CD4-positive, alpha-beta T cell (primary cell): ENCODE results near the gene PODN. TPM values are rescaled to one million over a fixed set of nuclear protein-coding genes. Genes with fewer than 3 reads are reported as not detected.

Experiments used
- ATAC-seq: fragments of 200-7000 bp; cut with Tn5 transposase; one replicate; pipeline ENCODE4 v1.10.0; 2022; ENCODE audit warnings: mild to moderate bottlenecking; ENCODE audit not compliant: poor library complexity
- CTCF ChIA-PET: fragments of 350-600 bp; sonication (Branson Sonifier 250); formaldehyde crosslinking; loops from one replicate; lab custom pipeline; 2021; ENCODE audit warnings: antibody characterized with exemption, inconsistent platforms; lab: Charles Lee
- POLR2A ChIA-PET: fragments of 350-600 bp; sonication (Branson Sonifier 250); formaldehyde crosslinking; loops from one replicate; lab custom pipeline; 2021; ENCODE audit warnings: antibody characterized with exemption, inconsistent platforms; lab: Charles Lee
- DNase-seq, 14 experiments: peaks; one replicate each; pipeline ENCODE4 v3.0.0-alpha.2; 2013 to 2020; ENCODE audit warnings: mixed read lengths in 2 of 14
- H3K27ac ChIP-seq, 2 donors: one replicate each; pipeline versions ENCODE4 v1.5.1 to v1.7.0; 2013; ENCODE audit warnings: low read length in 2 of 2, low read depth in 1 of 2, mild to moderate bottlenecking in 1 of 2
- H3K27me3 ChIP-seq, 2 experiments: 1 replicate in 1 of 2; 2 replicates in 1 of 2; pipeline versions ENCODE4 v1.6.1 to v1.7.0; 2013; ENCODE audit warnings: low read length in 2 of 2, control low read depth in 1 of 2, mild to moderate bottlenecking in 1 of 2, moderate library complexity in 1 of 2; ENCODE audit not compliant: insufficient read depth in 2 of 2, control insufficient read depth in 1 of 2
- H3K36me3 ChIP-seq: one replicate; pipeline ENCODE4 v1.6.1; 2013; ENCODE audit warnings: low read length, control low read depth; ENCODE audit not compliant: insufficient read depth
- H3K4me1 ChIP-seq: one replicate; pipeline ENCODE4 v1.6.1; 2013; ENCODE audit warnings: low read length, control low read depth; ENCODE audit not compliant: insufficient read depth
- H3K4me3 ChIP-seq: one replicate; pipeline ENCODE4 v1.5.1; 2013; ENCODE audit warnings: mild to moderate bottlenecking, low read length, moderate library complexity
- H3K9me3 ChIP-seq, 2 experiments: 1 replicate in 1 of 2; 2 replicates in 1 of 2; pipeline versions ENCODE4 v1.6.1 to v1.7.0; 2013; ENCODE audit warnings: low read length in 2 of 2, mild to moderate bottlenecking in 2 of 2, control low read depth in 1 of 2, moderate library complexity in 1 of 2; ENCODE audit not compliant: control insufficient read depth in 1 of 2, insufficient read depth in 1 of 2
- H3K27ac Mint-ChIP-seq: one replicate; pipeline ENCODE4 v1.8.0; 2020; ENCODE audit warnings: mixed read lengths
- H3K27me3 Mint-ChIP-seq: one replicate; pipeline ENCODE4 v1.8.0; 2021; ENCODE audit warnings: mixed read lengths
- H3K36me3 Mint-ChIP-seq: one replicate; pipeline ENCODE4 v1.8.0; 2021; ENCODE audit warnings: low read depth, mixed read lengths
- H3K4me1 Mint-ChIP-seq: one replicate; pipeline ENCODE4 v1.8.0; 2021; ENCODE audit warnings: low read depth, mixed read lengths
- H3K4me3 Mint-ChIP-seq: one replicate; pipeline ENCODE4 v1.8.0; 2020; ENCODE audit warnings: mild to moderate bottlenecking, mixed read lengths
- H3K9me3 Mint-ChIP-seq: one replicate; pipeline ENCODE4 v1.8.0; 2020; ENCODE audit warnings: mixed read lengths
- CTCF ChIP-seq: fragments of 200-600 bp; IDR thresholded peaks from one replicate; pipeline ENCODE4 v1.8.0; 2022; ENCODE audit warnings: antibody characterized with exemption, mild to moderate bottlenecking
- intact Hi-C, 2 experiments: fragments of 100-400 bp; cut with DNase I in 1 of 2; cut with micrococcal nuclease in 1 of 2; formaldehyde crosslinking; loops; one replicate each; pipeline versions ENCODE4 v1.15.1 to v1.9.0; 2023 to 2025; cut with DNase I, micrococcal nuclease
- total RNA-seq, 174 experiments: library from RNA in 2 of 174; stranded (reverse) in 2 of 174; gene quantifications; one replicate each; pipeline ENCODE4 v1.2.3 and lab custom pipeline; 2021 to 2026

PODN gene
- total RNA-seq, 2 experiments from 2014 or later, result not detected

- Histone ChIP-seq H3K9me3 (peaks cover 0 to 14% of the 10 kb centered on the region in 2 experiments), H3K27me3 (peaks cover 32 to 46% of the 10 kb centered on the region in 2 experiments), H3K4me1 (peaks cover 20% of the 10 kb centered on the region), H3K27ac (no peak overlapping the region), H3K36me3 (no peaks in the 10 kb centered on the region), H3K4me3 (no peak overlapping the region)
- H3K9me3 Mint-ChIP-seq, result no peaks in the 10 kb centered on the region
- DNase-seq (peak in 1 of 14 experiments; percentile 19), ATAC-seq (no peak)
- peaks cover 36% of the 10 kb centered on the region for H3K27me3 Mint-ChIP-seq
- no peak overlapping the region for H3K27ac Mint-ChIP-seq
- no peak for TF ChIP-seq CTCF
- H3K4me1 Mint-ChIP-seq, result peaks cover 17% of the 10 kb centered on the region
- intact Hi-C loops, result no loop called here
- H3K36me3 Mint-ChIP-seq, result no peaks in the 10 kb centered on the region
- no peak overlapping the region for H3K4me3 Mint-ChIP-seq
- POLR2A ChIA-PET, result no interaction called here
- CTCF ChIA-PET, result no interaction called here
Observed at GRCh38 chr1:53065391-53065790, 3.4 kb downstream of the PODN start.

- no peak overlapping the region for H3K4me3 ChIP-seq
- CTCF ChIA-PET, result no interaction called here
- H3K27ac ChIP-seq, result no peak overlapping the region
- no peaks in the 10 kb centered on the region for H3K36me3 ChIP-seq
- peaks cover 0 to 14% of the 10 kb centered on the region in 2 experiments for H3K9me3 ChIP-seq
- POLR2A ChIA-PET, result no interaction called here
- no peak for DNase-seq
- Mint-ChIP-seq H3K27me3 (peaks cover 25% of the 10 kb centered on the region), H3K4me1 (peaks cover 14% of the 10 kb centered on the region), H3K9me3 (no peaks in the 10 kb centered on the region), H3K4me3 (no peak overlapping the region), H3K27ac (no peak overlapping the region), H3K36me3 (no peaks in the 10 kb centered on the region)
- ATAC-seq, result no peak
- H3K27me3 ChIP-seq, result peaks cover 21 to 35% of the 10 kb centered on the region in 2 experiments
- no peak for TF ChIP-seq CTCF
- intact Hi-C loops, result no loop called here
- H3K4me1 ChIP-seq, result peaks cover 19% of the 10 kb centered on the region
Observed at GRCh38 chr1:53066488-53066887, 4.5 kb downstream of the PODN start.

- Histone ChIP-seq H3K27ac (no peak overlapping the region), H3K36me3 (no peaks in the 10 kb centered on the region), H3K4me3 (no peak overlapping the region), H3K27me3 (peaks cover 18 to 32% of the 10 kb centered on the region in 2 experiments), H3K9me3 (peaks cover 0 to 13% of the 10 kb centered on the region in 2 experiments), H3K4me1 (peaks cover 14% of the 10 kb centered on the region)
- ChIA-PET POLR2A (no interaction called here), CTCF (no interaction called here)
- peaks cover 12% of the 10 kb centered on the region for H3K4me1 Mint-ChIP-seq
- no peak for ATAC-seq
- no peaks in the 10 kb centered on the region for H3K9me3 Mint-ChIP-seq
- H3K36me3 Mint-ChIP-seq, result no peaks in the 10 kb centered on the region
- TF ChIP-seq CTCF, result no peak
- intact Hi-C loops, result no loop called here
- no peak overlapping the region for H3K4me3 Mint-ChIP-seq
- DNase-seq, result peak in 1 of 14 experiments; percentile 21
- H3K27me3 Mint-ChIP-seq, result peaks cover 22% of the 10 kb centered on the region
- no peak overlapping the region for H3K27ac Mint-ChIP-seq
Observed at GRCh38 chr1:53066891-53067738, 5.1 kb downstream of the PODN start.
